GM12801 (cell line): Measurements from ENCODE around the gene KIF13A.

Experiments
- CTCF ChIP-seq: IDR thresholded peaks from one replicate; pipeline ENCODE4 v1.5.1; 2011; ENCODE audit warnings: control low read depth; ENCODE audit not compliant: insufficient read length; ENCODE audit errors: extremely low read depth

The KIF13A gene

GRCh38 chr6:17959302-17959701 is 28.1 kb downstream of the KIF13A start:
- TF ChIP-seq CTCF = no peak

DNA sequence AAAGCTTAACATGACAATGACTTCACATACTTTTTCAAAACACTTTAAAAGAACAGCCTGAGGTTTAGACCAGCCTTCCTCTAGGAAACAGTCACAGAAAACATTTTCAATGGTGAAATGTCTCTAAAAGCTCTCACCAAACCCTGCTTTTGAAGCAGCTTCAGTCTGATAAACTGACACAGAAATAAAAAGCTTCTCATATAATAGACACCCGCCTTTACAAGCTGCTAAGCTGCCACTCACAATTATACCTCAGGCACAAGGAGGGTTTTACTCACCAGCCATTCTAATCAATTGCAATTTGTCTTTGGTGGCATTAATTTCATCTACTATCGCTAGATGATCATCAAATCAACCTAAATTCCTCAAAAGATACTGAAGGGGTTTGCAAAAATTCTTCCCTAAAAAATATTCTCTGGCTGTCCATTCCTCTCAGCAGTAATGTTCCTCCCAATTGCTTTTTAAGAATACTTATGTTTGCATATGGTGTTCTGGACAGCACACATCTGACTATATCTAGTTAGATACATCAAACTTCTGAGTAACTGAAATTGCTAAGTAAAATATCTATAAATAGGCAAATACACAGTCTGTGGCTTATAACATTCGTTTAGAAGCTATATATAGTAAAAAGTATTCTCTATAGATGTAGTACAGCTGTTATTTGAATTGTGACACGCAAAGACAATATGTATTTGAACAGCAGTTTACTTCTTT is 29.4 kb downstream of the KIF13A start:
- no peak for TF ChIP-seq CTCF

DNA sequence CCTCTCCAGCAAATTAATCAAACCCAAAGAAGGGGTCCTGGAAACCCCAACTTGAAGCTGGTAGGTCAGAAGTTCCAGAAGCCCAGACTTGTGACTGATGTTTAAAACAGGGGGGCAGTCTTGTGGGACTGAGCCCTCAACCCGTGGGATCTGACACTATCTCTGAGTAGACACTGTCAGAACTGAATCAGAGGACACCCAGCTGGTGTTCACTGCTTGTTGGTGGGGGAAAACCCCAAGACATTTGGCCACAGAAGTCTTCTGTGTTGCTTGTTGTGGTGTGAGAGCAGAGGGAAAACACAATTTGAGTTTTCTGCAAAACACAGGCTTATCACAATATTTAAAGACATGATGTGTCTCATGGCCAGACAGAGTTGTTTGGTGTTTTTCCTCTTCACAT is 29.9 kb downstream of the KIF13A start:
- TF ChIP-seq CTCF = no peak

DNA sequence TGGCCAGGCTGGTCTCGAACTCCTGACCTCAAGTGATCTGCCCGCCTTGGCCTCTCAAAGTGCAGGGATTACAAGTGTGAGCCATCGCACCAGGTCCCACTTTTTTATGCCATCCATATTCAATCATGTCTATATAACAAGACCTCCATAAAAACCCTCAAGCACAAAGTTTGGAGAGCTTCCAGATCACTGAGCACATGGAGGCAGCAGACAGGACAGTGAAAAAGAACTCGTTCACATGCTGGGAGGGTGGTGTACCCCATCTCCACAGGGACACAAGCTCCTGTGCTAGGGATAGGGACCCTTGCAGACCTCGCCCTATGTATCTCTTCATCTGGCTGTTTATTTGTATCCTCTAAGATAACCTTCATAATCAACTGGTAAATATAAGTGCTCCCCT is 30.3 kb downstream of the KIF13A start:
- TF ChIP-seq CTCF = no peak

GRCh38 chr6:17950095-17950494 is 37.3 kb downstream of the KIF13A start:
- TF ChIP-seq CTCF = no peak

DNA sequence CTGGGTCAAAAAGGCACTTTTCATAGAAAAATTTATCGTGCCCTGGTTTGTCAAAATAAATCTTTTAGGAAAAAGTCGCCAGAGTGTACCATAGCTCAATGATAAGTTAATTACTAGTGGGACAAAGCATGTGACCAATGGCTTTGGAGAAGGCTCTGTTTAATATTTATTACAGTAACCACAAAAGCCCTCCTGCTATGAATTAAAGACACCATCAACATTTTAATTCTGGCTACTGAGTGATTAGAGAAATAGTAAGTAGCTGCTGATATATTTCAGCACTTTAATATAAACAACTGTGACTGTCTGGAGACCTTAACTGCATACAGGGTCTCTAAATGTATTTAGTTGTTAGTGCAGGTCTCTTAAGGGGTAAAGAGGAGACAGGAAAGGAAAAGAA is 38.3 kb downstream of the KIF13A start:
- no peak for TF ChIP-seq CTCF

GRCh38 chr6:17948725-17949124 is 38.7 kb downstream of the KIF13A start:
- no peak for TF ChIP-seq CTCF

DNA sequence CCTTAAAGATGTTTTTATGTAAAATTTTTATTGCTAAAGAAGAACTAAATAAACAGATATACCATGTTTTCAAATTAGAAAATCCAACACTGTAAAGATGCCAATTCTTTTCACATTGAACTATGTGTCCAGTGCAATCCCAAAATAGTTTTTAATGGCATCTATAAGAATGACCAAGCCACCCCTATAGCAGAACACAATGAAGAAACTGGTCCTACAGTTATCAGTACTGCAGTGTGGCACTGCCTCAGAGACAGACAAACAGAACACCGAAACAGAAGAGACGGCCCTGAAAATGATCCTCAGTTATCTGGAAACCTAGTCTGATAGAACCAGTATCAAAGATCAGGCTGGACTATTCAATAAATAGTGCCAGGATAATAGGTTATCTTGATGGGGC is 41.9 kb downstream of the KIF13A start:
- no peak for TF ChIP-seq CTCF
